ENCODE results near the gene KIRREL3.
A peak's percentile ranks its signal among the peaks of the same experiment; 100 is the strongest.

Gene KIRREL3

GRCh38 chr11:126700768-126701519, 299.6 kb downstream of the KIRREL3 start:
- DNase-seq, result no peak

- no peak for DNase-seq
Measured at GRCh38 chr11:126698576-126698975, 302.0 kb downstream of the KIRREL3 start.

- DNase-seq, result no peak
Measured at GRCh38 chr11:126697936-126698335, 302.6 kb downstream of the KIRREL3 start.

- no peak for DNase-seq
Measured at GRCh38 chr11:126696982-126697381, 303.6 kb downstream of the KIRREL3 start.

GRCh38 chr11:126695293-126695692, 305.3 kb downstream of the KIRREL3 start:
- DNase-seq, result no peak

GRCh38 chr11:126694065-126694625, 306.4 kb downstream of the KIRREL3 start:
- no peak for DNase-seq

- no peak for DNase-seq
Measured at GRCh38 chr11:126687477-126687876, 313.1 kb downstream of the KIRREL3 start.

GRCh38 chr11:126686938-126687337, 313.6 kb downstream of the KIRREL3 start:
- no peak for DNase-seq

GRCh38 chr11:126683766-126684728, 316.5 kb downstream of the KIRREL3 start:
- DNase-seq, result no peak

GRCh38 chr11:126682590-126682989, 318.0 kb downstream of the KIRREL3 start:
- DNase-seq, result no peak

GRCh38 chr11:126680700-126681099, 319.9 kb downstream of the KIRREL3 start:
- no peak for DNase-seq

GRCh38 chr11:126680131-126680530, 320.4 kb downstream of the KIRREL3 start:
- no peak for DNase-seq

- no peak for DNase-seq
Measured at GRCh38 chr11:126679033-126679432, 321.5 kb downstream of the KIRREL3 start.

- no peak for DNase-seq
Measured at GRCh38 chr11:126676536-126676935, 324.0 kb downstream of the KIRREL3 start.

GRCh38 chr11:126673319-126673718, 327.3 kb downstream of the KIRREL3 start:
- no peak for DNase-seq

- DNase-seq, result peak; percentile 8
Measured at GRCh38 chr11:126669416-126669815, 331.2 kb downstream of the KIRREL3 start.

- no peak for DNase-seq
Measured at GRCh38 chr11:126664643-126665042, 335.9 kb downstream of the KIRREL3 start.

GRCh38 chr11:126663749-126664592, 336.6 kb downstream of the KIRREL3 start:
- no peak for DNase-seq

GRCh38 chr11:126662035-126662790, 338.4 kb downstream of the KIRREL3 start:
- DNase-seq, result no peak

- DNase-seq, result no peak
Measured at GRCh38 chr11:126660761-126661425, 339.7 kb downstream of the KIRREL3 start.

GRCh38 chr11:126660321-126660720, 340.2 kb downstream of the KIRREL3 start:
- no peak for DNase-seq
